Kidney epithelial cell (primary cell): ENCODE data around the gene SNRPN. TPM values are rescaled to one million over a fixed set of nuclear protein-coding genes. Genes with fewer than 3 reads are reported as not detected.
"Not testable (repeated sequence)": the region's sequence is repeated elsewhere in the genome, so short reads cannot be mapped to it uniquely, and the experiment has no call there.

ENCODE experiments used
- DNase-seq: peaks from one replicate; pipeline ENCODE4 v3.0.0-alpha.2; 2010; ENCODE audit warnings: low read depth
- H3K27me3 ChIP-seq: 2 replicates; pipeline ENCODE4 v1.6.0; 2011; ENCODE audit warnings: low read length; ENCODE audit not compliant: control insufficient read depth, insufficient read depth
- H3K36me3 ChIP-seq: 2 replicates; pipeline ENCODE4 v1.5.1; 2011; ENCODE audit warnings: low read length; ENCODE audit not compliant: control insufficient read depth, insufficient read depth
- H3K4me3 ChIP-seq: 2 replicates; pipeline ENCODE4 v1.5.1; 2011; ENCODE audit warnings: low read depth, mild to moderate bottlenecking, control low read depth, low read length
- total RNA-seq: library from RNA; depleted of rRNA; stranded (reverse); fragments of >200 nt; gene quantifications from 2 replicates; pipeline ENCODE4 v1.2.3, GENCODE V29; 2015
- TF ChIP-seq, protein P1 (sequence below): IDR thresholded peaks from 2 replicates; pipeline ENCODE4 v1.5.1; 2011; ENCODE audit warnings: mild to moderate bottlenecking, moderate library complexity, low read length, control low read depth, inconsistent platforms; ENCODE audit not compliant: insufficient read depth, poor library complexity, severe bottlenecking

Gene SNRPN
- total RNA-seq, 1 donor from 2014 or later: 206 TPM

DNA sequence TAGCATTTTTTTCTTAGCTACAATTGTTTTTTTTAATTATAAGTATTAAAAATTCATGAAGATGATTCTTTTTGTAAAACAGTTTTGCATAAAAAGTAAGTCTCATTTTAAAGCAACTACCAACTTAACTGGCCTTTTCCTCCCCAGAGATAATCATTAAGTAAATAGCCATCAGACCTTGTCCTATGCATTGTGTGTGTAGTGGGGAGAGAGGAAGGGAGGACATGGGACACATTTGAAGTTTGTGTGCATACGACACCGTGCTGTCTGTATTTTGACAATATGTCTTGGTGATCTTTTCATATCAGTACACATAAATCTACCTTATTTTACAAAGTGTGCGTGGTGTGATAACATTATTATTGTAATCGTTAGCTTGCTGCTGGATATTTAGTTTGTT is 8.1 kb downstream of the SNRPN start:
- Histone ChIP-seq H3K27me3 (no peaks in the 10 kb centered on the region), H3K4me3 (no peak overlapping the region), H3K36me3 (no peaks in the 10 kb centered on the region)
- DNase-seq: no peak
- TF ChIP-seq, protein P1, sequence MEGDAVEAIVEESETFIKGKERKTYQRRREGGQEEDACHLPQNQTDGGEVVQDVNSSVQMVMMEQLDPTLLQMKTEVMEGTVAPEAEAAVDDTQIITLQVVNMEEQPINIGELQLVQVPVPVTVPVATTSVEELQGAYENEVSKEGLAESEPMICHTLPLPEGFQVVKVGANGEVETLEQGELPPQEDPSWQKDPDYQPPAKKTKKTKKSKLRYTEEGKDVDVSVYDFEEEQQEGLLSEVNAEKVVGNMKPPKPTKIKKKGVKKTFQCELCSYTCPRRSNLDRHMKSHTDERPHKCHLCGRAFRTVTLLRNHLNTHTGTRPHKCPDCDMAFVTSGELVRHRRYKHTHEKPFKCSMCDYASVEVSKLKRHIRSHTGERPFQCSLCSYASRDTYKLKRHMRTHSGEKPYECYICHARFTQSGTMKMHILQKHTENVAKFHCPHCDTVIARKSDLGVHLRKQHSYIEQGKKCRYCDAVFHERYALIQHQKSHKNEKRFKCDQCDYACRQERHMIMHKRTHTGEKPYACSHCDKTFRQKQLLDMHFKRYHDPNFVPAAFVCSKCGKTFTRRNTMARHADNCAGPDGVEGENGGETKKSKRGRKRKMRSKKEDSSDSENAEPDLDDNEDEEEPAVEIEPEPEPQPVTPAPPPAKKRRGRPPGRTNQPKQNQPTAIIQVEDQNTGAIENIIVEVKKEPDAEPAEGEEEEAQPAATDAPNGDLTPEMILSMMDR: no peak

- no peak for DNase-seq
- H3K4me3 ChIP-seq: no peak overlapping the region
- no peaks in the 10 kb centered on the region for H3K27me3 ChIP-seq
- H3K36me3 ChIP-seq: peaks cover 1% of the 10 kb centered on the region
- TF ChIP-seq, protein P1: no peak
Observed at GRCh38 chr15:24966364-24967103, 11.7 kb downstream of the SNRPN start.

DNA sequence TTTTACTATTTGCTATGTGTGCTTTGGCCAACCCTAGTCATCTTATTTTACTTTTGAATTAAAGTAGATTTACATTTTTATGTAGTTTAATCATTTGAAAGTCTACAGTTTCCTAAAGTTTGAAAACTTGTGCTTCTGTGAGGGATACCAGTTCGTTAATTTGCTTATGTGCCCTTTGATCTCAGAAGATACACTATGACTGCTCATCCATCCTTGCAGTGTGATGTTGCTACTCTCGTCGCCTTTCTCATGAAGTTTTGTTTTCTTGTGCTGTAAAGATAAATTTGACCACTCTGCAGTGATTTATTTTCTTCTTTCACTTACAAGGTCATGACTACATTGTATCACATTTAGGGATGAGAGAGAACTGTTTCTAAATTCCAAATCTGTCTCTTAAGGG is 16.3 kb downstream of the SNRPN start:
- TF ChIP-seq, protein P1: no peak
- H3K4me3 ChIP-seq: no peak overlapping the region
- H3K27me3 ChIP-seq: no peaks in the 10 kb centered on the region
- DNase-seq: no peak
- H3K36me3 ChIP-seq: peaks cover 1% of the 10 kb centered on the region

GRCh38 chr15:24971772-24972171 is 17.0 kb downstream of the SNRPN start:
- TF ChIP-seq, protein P1: no peak
- Histone ChIP-seq H3K4me3 (no peak overlapping the region), H3K27me3 (no peaks in the 10 kb centered on the region), H3K36me3 (peaks cover 1% of the 10 kb centered on the region)
- no peak for DNase-seq

DNA sequence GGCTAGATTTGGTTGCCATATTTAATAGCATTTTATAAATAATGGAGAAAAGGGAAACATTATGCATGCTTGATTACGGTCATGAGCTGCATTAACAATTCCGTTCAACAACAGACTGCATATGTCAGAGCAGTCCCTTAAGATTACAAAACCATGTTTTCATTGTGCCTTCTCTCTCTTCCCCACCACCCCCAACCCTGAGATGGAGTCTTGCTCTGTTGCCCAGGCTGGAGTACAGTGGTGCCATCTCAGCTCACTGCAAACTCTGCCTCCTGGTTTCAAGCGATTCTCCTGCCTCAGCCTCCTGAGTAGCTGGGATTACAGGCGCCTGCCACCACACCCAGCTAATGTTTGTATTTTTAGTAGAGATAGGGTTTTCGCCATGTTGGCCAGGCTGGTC is 17.9 kb downstream of the SNRPN start:
- not testable (repeated sequence) for H3K4me3 ChIP-seq, H3K36me3 ChIP-seq, DNase-seq, H3K27me3 ChIP-seq

DNA sequence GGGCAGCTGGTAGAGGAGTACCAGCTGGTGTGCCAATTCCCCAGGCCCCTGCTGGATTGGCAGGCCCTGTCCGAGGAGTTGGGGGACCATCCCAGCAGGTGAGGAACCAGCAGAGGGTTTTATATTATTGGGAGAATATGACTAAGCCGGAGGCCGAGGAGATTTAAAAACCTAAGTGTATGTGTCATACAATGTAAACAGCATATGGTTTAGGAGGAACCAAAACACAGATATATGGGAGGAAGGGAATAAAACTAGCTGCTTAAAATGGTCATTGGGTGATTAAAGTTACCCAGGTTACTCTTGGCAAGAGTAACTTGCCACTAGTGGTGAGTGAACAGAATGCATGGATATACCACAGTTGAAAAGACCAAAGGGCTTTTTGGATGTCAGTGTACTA is 22.1 kb downstream of the SNRPN start:
- Histone ChIP-seq H3K36me3 (no peaks in the 10 kb centered on the region), H3K4me3 (no peak overlapping the region), H3K27me3 (no peaks in the 10 kb centered on the region)
- DNase-seq: no peak
- TF ChIP-seq, protein P1: no peak
